Right lung (tissue), 5 donors: Measurements from ENCODE around the gene MARCOL. TPM values are rescaled to one million over a fixed set of nuclear protein-coding genes. Genes with fewer than 3 reads are reported as not detected.
"Not testable (repeated sequence)": the region's sequence is repeated elsewhere in the genome, so short reads cannot be mapped to it uniquely, and the experiment has no call there.

ENCODE experiments used
- DNase-seq, 2 donors: peaks; one replicate each; pipeline ENCODE4 v3.0.0-alpha.2; 2013
- polyA plus RNA-seq, 5 donors: library from polyadenylated mRNA; unstranded; fragments of 120-200 nt; gene quantifications; one replicate each; pipeline versions ENCODE4 v1.2.1 to v1.2.3, GENCODE V29; 2013; ENCODE audit warnings: inconsistent platforms in 1 of 5, low replicate concordance in 1 of 5; ENCODE audit not compliant: insufficient read length in 5 of 5, insufficient read depth in 1 of 5

The MARCOL gene
- polyA plus RNA-seq, 5 donors, result 0.13 to 0.16 TPM; not detected in 3

- DNase-seq, result no peak
Measured at GRCh38 chr5:148267962-148268361, 29.6 kb downstream of the MARCOL start.

GRCh38 chr5:148268566-148268965 lies 30.2 kb downstream of the MARCOL start, which contains the start of gene SPINK13:
Gene SPINK13 (plus strand): TSS chr5:148268794. CDS start chr5:148270073, 1,279 bp downstream.
- no peak for DNase-seq

GRCh38 chr5:148275129-148275528 lies 36.8 kb downstream of the MARCOL start:
- DNase-seq, result not testable (repeated sequence)

GRCh38 chr5:148280893-148281292 lies 42.6 kb downstream of the MARCOL start:
- DNase-seq, result not testable (repeated sequence)

GRCh38 chr5:148281336-148281735 lies 43.0 kb downstream of the MARCOL start:
- not testable (repeated sequence) for DNase-seq

- DNase-seq, result no peak
Measured at GRCh38 chr5:148290271-148291195, 52.2 kb downstream of the MARCOL start.

Other genes with a start within 250 kb of the MARCOL start
- gene SPINK5, start 174.5 kb upstream of the MARCOL start, polyA plus RNA-seq, result 1 to 10 TPM in 2 of 5 donors, under 1 TPM in 3; 0.50 to 1.2 (median 0.84) TPM
- gene SPINK14, start 70.0 kb upstream of the MARCOL start, polyA plus RNA-seq, result not detected
- gene SPINK6, start 35.5 kb upstream of the MARCOL start, polyA plus RNA-seq, result not detected
- 1 to 10 TPM in 2 of 5 donors, under 1 TPM in 3; 0.44 to 1.2 (median 0.73) TPM for gene SPINK13, start 30.3 kb downstream of the MARCOL start, polyA plus RNA-seq
- gene SPINK7, start 73.9 kb downstream of the MARCOL start, polyA plus RNA-seq, result under 1 TPM; 0.18 to 0.72 (median 0.33) TPM
- gene SPINK9, start 97.0 kb downstream of the MARCOL start, polyA plus RNA-seq, result under 1 TPM; 0.31 to 0.77 (median 0.48) TPM
- gene FBXO38, start 145.4 kb downstream of the MARCOL start, polyA plus RNA-seq, result 10 to 100 TPM; 35.3 to 61.6 (median 55.7) TPM